Activated naive CD8-positive, alpha-beta T cell treated with anti-CD3 and anti-CD28 coated beads for 36 hours (primary cell): ENCODE results near the gene MISP. TPM values are rescaled to one million over a fixed set of nuclear protein-coding genes. Genes with fewer than 3 reads are reported as not detected.
"Not testable (repeated sequence)": the region's sequence is repeated elsewhere in the genome, so short reads cannot be mapped to it uniquely, and the experiment has no call there.

ENCODE experiments used
- DNase-seq: peaks from one replicate; pipeline ENCODE4 v3.0.0; 2021
- H3K27ac Mint-ChIP-seq: one replicate; pipeline ENCODE4 v1.8.0; 2022; ENCODE audit warnings: mild to moderate bottlenecking, moderate library complexity, mixed read lengths
- H3K27me3 Mint-ChIP-seq: one replicate; pipeline ENCODE4 v1.8.0; 2022; ENCODE audit warnings: mild to moderate bottlenecking, mixed read lengths
- H3K36me3 Mint-ChIP-seq: one replicate; pipeline ENCODE4 v1.8.0; 2021; ENCODE audit warnings: mild to moderate bottlenecking, mixed read lengths
- H3K4me1 Mint-ChIP-seq: one replicate; pipeline ENCODE4 v1.8.0; 2021; ENCODE audit warnings: mixed read lengths
- H3K4me3 Mint-ChIP-seq: one replicate; pipeline ENCODE4 v1.8.0; 2022; ENCODE audit warnings: mild to moderate bottlenecking, moderate library complexity, mixed read lengths
- H3K9me3 Mint-ChIP-seq: one replicate; pipeline ENCODE4 v1.8.0; 2022; ENCODE audit warnings: mixed read lengths
- total RNA-seq, 2 experiments: library from RNA; stranded (reverse); gene quantifications; one replicate each; pipeline ENCODE4 v1.2.3, GENCODE V29; 2021

MISP gene
- total RNA-seq, 2 experiments from 2014 or later: 0.10 TPM; not detected in 1

GRCh38 chr19:719636-720344, 31.1 kb upstream of the MISP start:
- Mint-ChIP-seq H3K4me1 (no peaks in the 10 kb centered on the region), H3K4me3 (no peak overlapping the region), H3K36me3 (peaks cover 3% of the 10 kb centered on the region), H3K9me3 (peaks cover 6% of the 10 kb centered on the region), H3K27me3 (peaks cover 44% of the 10 kb centered on the region), H3K27ac (no peak overlapping the region)
- DNase-seq: peak; percentile 47

DNA sequence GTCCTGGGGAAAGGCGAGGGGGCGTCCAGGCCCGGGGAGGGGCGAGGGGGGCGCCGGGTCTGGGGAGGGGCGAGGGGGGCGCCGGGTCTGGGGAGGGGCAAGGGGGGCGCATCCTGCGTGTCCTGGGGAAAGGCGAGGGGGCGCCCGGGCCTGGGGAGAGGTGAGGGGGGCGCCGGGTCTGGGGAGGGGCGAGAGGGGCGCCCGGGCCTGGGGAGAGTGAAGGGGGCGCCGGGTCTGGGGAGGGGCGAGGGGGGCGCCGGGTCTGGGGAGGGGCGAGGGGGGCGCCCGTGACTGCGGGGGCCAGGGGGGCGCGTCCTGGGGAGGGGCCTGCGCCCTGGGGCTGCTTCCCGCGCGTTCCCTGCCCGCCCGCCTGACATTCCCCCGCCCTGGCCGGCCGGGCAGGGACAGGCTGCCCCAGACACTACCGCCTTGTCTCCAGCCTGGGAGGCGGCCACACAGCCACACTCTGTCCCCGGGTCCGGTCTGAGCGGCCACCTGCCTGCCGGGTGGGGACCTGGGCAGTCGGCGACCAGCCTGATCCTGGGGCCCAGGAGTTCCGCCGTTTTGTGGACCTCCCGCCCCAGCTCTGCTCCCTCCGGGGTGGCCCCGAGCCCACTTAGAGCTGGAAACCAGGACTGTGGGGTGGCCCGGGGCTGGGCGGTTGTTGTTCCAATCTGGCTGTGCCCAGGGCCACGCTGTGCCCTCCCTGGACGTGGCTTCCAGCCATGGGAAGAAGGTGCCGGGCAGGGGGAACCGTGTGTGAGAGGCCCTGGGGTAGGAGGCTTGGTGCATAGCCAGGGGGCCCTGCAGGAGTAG, 30.4 kb upstream of the MISP start:
- Mint-ChIP-seq H3K27me3 (peaks cover 40% of the 10 kb centered on the region), H3K27ac (no peak overlapping the region), H3K9me3 (peaks cover 2% of the 10 kb centered on the region), H3K36me3 (no peaks in the 10 kb centered on the region), H3K4me3 (no peak overlapping the region), H3K4me1 (no peaks in the 10 kb centered on the region)
- DNase-seq: no peak

- H3K27ac Mint-ChIP-seq: no peak overlapping the region
- no peaks in the 10 kb centered on the region for H3K36me3 Mint-ChIP-seq
- no peaks in the 10 kb centered on the region for H3K4me1 Mint-ChIP-seq
- H3K9me3 Mint-ChIP-seq: no peaks in the 10 kb centered on the region
- H3K4me3 Mint-ChIP-seq: no peak overlapping the region
- DNase-seq: no peak
- peaks cover 35% of the 10 kb centered on the region for H3K27me3 Mint-ChIP-seq
Measured at GRCh38 chr19:722553-723101, 28.3 kb upstream of the MISP start.

GRCh38 chr19:723247-723646, 27.7 kb upstream of the MISP start:
- Mint-ChIP-seq H3K27me3 (peaks cover 29% of the 10 kb centered on the region), H3K4me3 (no peak overlapping the region), H3K4me1 (no peaks in the 10 kb centered on the region), H3K9me3 (no peaks in the 10 kb centered on the region), H3K36me3 (no peaks in the 10 kb centered on the region), H3K27ac (no peak overlapping the region)
- DNase-seq: no peak

- no peak for DNase-seq
- Mint-ChIP-seq H3K36me3 (no peaks in the 10 kb centered on the region), H3K27ac (no peak overlapping the region), H3K4me3 (no peak overlapping the region), H3K4me1 (no peaks in the 10 kb centered on the region), H3K27me3 (peaks cover 26% of the 10 kb centered on the region), H3K9me3 (no peaks in the 10 kb centered on the region)
Measured at GRCh38 chr19:723714-724113, 27.2 kb upstream of the MISP start.

DNA sequence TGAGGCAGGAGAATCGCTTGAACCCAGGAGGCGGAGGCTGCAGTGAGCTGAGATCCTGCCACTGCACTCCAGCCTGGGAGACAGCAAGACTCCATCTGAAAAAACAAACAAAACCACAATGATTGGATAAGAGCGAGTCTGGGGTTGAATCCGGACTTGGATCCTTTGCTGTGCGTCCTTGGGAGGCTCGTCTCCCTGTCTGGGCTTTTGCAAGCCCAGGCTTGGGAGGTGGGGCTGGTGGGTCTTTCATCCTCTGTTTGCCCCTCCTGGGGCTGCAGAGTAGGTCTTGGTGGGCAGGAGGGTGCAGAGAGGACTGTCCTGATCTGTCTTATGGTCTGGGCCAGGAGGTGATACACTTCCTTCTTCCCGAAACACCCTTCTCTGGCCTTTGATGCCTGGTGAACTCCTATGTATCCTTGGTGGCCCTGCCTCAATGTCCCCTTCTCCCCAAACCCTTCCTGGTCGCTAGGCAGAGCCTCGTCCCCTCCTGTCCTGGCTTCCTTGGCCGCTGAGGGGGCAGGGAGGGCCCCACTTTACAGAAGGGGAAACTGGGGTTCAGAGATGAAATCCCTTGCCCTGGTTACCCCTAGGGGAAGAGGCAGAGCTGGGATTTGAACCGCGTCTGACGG, 25.3 kb upstream of the MISP start:
- no peaks in the 10 kb centered on the region for H3K9me3 Mint-ChIP-seq
- H3K4me1 Mint-ChIP-seq: no peaks in the 10 kb centered on the region
- no peak overlapping the region for H3K4me3 Mint-ChIP-seq

DNA sequence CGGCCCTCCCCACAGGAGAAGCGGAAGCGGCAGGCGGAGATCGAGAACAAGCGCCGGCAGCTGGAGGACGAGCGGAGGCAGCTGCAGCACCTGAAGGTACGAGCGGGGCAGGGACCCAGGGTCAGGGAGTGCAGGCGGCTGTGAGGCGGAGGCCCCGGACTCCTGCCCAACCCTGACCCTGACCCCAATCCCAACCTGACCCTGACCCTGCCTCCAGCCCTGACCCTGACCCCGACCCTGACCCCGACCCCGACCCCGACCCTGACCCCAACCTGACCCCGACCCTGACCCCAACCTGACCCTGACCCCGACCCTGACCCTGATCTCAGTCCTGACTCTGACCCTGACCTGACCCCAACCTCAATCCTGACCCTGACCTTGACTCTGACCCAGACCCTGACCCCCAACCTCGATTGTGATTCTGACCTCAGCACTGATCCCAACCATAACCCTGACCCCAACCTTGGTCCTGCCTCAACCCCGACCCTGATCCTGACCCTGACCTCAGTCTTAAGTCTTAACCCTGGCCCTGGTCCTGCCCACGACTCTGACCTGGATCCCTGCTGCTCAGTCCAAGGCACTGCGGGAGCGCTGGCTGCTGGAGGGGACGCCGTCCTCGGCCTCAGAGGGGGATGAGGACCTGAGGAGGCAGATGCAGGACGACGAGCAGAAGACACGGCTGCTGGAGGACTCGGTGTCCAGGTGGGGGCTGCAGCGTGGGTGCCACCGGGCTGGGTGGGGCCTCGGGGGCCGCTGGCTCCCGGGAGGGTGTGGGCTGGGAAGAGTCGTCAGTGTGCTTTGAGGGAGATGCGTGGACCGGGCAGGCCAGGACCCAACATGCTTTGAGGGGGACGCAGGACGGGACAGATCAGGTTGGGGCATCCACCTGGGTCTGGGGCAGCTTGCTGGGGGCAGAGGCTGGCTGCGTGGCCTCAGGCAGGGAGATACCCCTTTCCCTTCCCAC, 23.6 kb upstream of the MISP start:
- H3K27me3 Mint-ChIP-seq: peaks cover 16% of the 10 kb centered on the region
- no peak overlapping the region for H3K27ac Mint-ChIP-seq
- no peaks in the 10 kb centered on the region for H3K9me3 Mint-ChIP-seq
- H3K4me3 Mint-ChIP-seq: no peak overlapping the region
- H3K4me1 Mint-ChIP-seq: no peaks in the 10 kb centered on the region
- DNase-seq: no peak
- H3K36me3 Mint-ChIP-seq: no peaks in the 10 kb centered on the region

More for the DNA sequence above, 25.3 kb upstream of the MISP start:
- H3K27me3 Mint-ChIP-seq: peaks cover 21% of the 10 kb centered on the region
- no peaks in the 10 kb centered on the region for H3K36me3 Mint-ChIP-seq
- no peak for DNase-seq
- H3K27ac Mint-ChIP-seq: no peak overlapping the region

- Mint-ChIP-seq H3K36me3 (no peaks in the 10 kb centered on the region), H3K4me1 (peaks cover 2% of the 10 kb centered on the region), H3K27me3 (peaks cover 12% of the 10 kb centered on the region), H3K4me3 (no peak overlapping the region), H3K27ac (no peak overlapping the region), H3K9me3 (no peaks in the 10 kb centered on the region)
- DNase-seq: no peak
Measured at GRCh38 chr19:728011-728410, 22.9 kb upstream of the MISP start.

- H3K36me3 Mint-ChIP-seq, H3K27me3 Mint-ChIP-seq, H3K27ac Mint-ChIP-seq, H3K9me3 Mint-ChIP-seq, DNase-seq, H3K4me3 Mint-ChIP-seq, H3K4me1 Mint-ChIP-seq: not testable (repeated sequence)
Measured at GRCh38 chr19:729564-729963, 21.3 kb upstream of the MISP start.

DNA sequence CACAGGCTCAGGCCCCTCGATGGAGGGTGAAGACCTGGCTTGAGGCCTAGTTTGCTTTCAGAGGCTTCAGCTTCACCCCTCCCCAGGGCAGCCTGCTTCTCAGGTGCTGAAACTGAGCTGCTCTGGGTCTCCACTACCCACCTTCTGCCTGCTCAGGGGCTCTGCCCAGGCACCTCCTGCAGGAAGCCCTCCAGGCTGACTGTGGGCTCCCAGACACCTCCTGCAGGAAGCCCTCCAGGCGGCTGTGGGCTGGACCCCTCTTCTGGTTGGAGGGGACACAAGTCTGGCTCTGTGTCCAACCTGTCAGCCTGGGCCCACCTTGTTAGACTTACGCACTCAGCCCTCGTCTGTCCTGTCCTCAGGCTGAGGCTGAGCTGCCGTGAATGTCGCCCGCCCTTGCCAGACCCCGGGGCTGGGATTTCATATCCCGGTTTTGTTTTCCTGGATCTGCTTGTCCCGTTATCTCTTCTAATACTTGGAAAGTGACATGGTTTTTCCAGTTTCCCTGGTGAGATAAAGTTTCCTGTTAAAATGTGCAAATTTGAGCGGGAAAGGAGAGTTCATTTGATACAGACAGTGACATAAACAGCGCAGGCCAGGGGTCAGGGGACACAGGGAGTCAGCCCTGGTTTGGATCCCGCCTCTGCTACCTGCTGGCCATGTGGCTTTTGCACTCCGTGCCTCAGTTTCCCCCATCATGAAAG, 20.8 kb upstream of the MISP start:
- DNase-seq: no peak
- Mint-ChIP-seq H3K4me1 (peaks cover 6% of the 10 kb centered on the region), H3K27me3 (peaks cover 8% of the 10 kb centered on the region), H3K27ac (no peak overlapping the region), H3K9me3 (no peaks in the 10 kb centered on the region), H3K4me3 (no peak overlapping the region), H3K36me3 (no peaks in the 10 kb centered on the region)

GRCh38 chr19:731000-731399, 19.9 kb upstream of the MISP start:
- peaks cover 6% of the 10 kb centered on the region for H3K4me1 Mint-ChIP-seq
- H3K27ac Mint-ChIP-seq: no peak overlapping the region
- no peaks in the 10 kb centered on the region for H3K36me3 Mint-ChIP-seq
- no peak for DNase-seq
- peaks cover 8% of the 10 kb centered on the region for H3K27me3 Mint-ChIP-seq
- H3K4me3 Mint-ChIP-seq: no peak overlapping the region
- no peaks in the 10 kb centered on the region for H3K9me3 Mint-ChIP-seq

GRCh38 chr19:732148-733069, 18.5 kb upstream of the MISP start:
- Mint-ChIP-seq H3K4me1 (peaks cover 6% of the 10 kb centered on the region), H3K4me3 (no peak overlapping the region), H3K27me3 (peaks cover 8% of the 10 kb centered on the region), H3K27ac (no peak overlapping the region), H3K36me3 (no peaks in the 10 kb centered on the region), H3K9me3 (no peaks in the 10 kb centered on the region)
- no peak for DNase-seq

GRCh38 chr19:734716-735115, 16.2 kb upstream of the MISP start:
- H3K4me3 Mint-ChIP-seq: no peak overlapping the region
- no peak overlapping the region for H3K27ac Mint-ChIP-seq
- H3K4me1 Mint-ChIP-seq: peaks cover 6% of the 10 kb centered on the region
- H3K36me3 Mint-ChIP-seq: no peaks in the 10 kb centered on the region
- no peak for DNase-seq
- H3K27me3 Mint-ChIP-seq: peaks cover 9% of the 10 kb centered on the region
- no peaks in the 10 kb centered on the region for H3K9me3 Mint-ChIP-seq
